NCI-H146 treated with DMSO at 0.1 percent for 48 hours (cell line): ENCODE measurements around the gene MRPL55.
A peak's percentile ranks its signal among the peaks of the same experiment; 100 is the strongest.

Source experiments
- DNase-seq: peaks from one replicate; lab custom pipeline; 2025; ENCODE audit not compliant: unreplicated experiment; lab: John Stamatoyannopoulos, UW

Gene MRPL55

GRCh38 chr1:228088586-228089498, 20.3 kb downstream of the MRPL55 start:
- DNase-seq, result no peak

GRCh38 chr1:228087771-228088251, 21.3 kb downstream of the MRPL55 start:
- no peak for DNase-seq

GRCh38 chr1:228085287-228085951, 23.7 kb downstream of the MRPL55 start:
- DNase-seq, result no peak

- DNase-seq, result no peak
These were observed 24.3 kb downstream of the MRPL55 start for GRCh38 chr1:228084797-228085196.

- DNase-seq, result no peak
These were observed 24.8 kb downstream of the MRPL55 start for GRCh38 chr1:228084325-228084724.

GRCh38 chr1:228083871-228084278, 25.2 kb downstream of the MRPL55 start:
- DNase-seq, result no peak

GRCh38 chr1:228082918-228083870, 25.9 kb downstream of the MRPL55 start:
- no peak for DNase-seq

- peak; percentile 65 for DNase-seq
These were observed 26.7 kb downstream of the MRPL55 start, which contains the start of gene ARF1 for GRCh38 chr1:228082214-228082917. Gene ARF1 (plus strand): TSS chr1:228082708. CDS start chr1:228097115, 14,407 bp downstream.

- peak; percentile 15 for DNase-seq
These were observed 27.4 kb downstream of the MRPL55 start for GRCh38 chr1:228081578-228082213.

- no peak for DNase-seq
These were observed 28.0 kb downstream of the MRPL55 start for GRCh38 chr1:228081144-228081543.

GRCh38 chr1:228079601-228080263, 29.4 kb downstream of the MRPL55 start:
- DNase-seq, result no peak

- DNase-seq, result no peak
These were observed 30.1 kb downstream of the MRPL55 start for GRCh38 chr1:228079013-228079412.

- no peak for DNase-seq
These were observed 31.4 kb downstream of the MRPL55 start for GRCh38 chr1:228077565-228078330.

GRCh38 chr1:228076796-228077430, 32.2 kb downstream of the MRPL55 start:
- no peak for DNase-seq

GRCh38 chr1:228075801-228076271, 33.3 kb downstream of the MRPL55 start:
- no peak for DNase-seq

- no peak for DNase-seq
These were observed 34.0 kb downstream of the MRPL55 start for GRCh38 chr1:228074954-228075730.
